Suprapubic skin (tissue), 4 donors: ENCODE data around the gene NCSTN. TPM values are rescaled to one million over a fixed set of nuclear protein-coding genes. Genes with fewer than 3 reads are reported as not detected.
A peak's percentile ranks its signal among the peaks of the same experiment; 100 is the strongest.

Experiments used
- DNase-seq, 2 donors: peaks; one replicate each; pipeline ENCODE4 v3.0.0-alpha.2; 2019; ENCODE audit warnings: low spot score in 2 of 2
- H3K27ac ChIP-seq: fragments of 200-600 bp; sonication (generic); one replicate; pipeline ENCODE4 v1.5.1; 2019
- H3K27me3 ChIP-seq: fragments of 200-600 bp; sonication (generic); one replicate; pipeline ENCODE4 v1.5.1; 2019
- H3K36me3 ChIP-seq: fragments of 200-600 bp; sonication (generic); one replicate; pipeline ENCODE4 v1.5.1; 2019
- H3K4me1 ChIP-seq: fragments of 200-600 bp; sonication (generic); one replicate; pipeline ENCODE4 v1.5.1; 2019
- H3K4me3 ChIP-seq: fragments of 200-600 bp; sonication (generic); one replicate; pipeline ENCODE4 v1.5.1; 2019; ENCODE audit warnings: mild to moderate bottlenecking
- H3K9me3 ChIP-seq: fragments of 200-600 bp; sonication (generic); one replicate; pipeline ENCODE4 v1.5.1; 2019
- CTCF ChIP-seq, 2 donors: fragments of 200-600 bp in 1 of 2; fragments of 450-650 bp in 1 of 2; sonication (generic) in 1 of 2; IDR thresholded peaks; one replicate each; pipeline ENCODE4 v1.5.1; 2016 to 2019; ENCODE audit warnings: antibody characterized with exemption in 2 of 2, mild to moderate bottlenecking in 1 of 2, moderate library complexity in 1 of 2
- EP300 ChIP-seq: sonication (generic); formaldehyde crosslinking; IDR thresholded peaks from one replicate; pipeline ENCODE4 v1.6.1; 2017; ENCODE audit warnings: antibody characterized with exemption
- POLR2A ChIP-seq, 2 donors: fragments of 450-650 bp; IDR thresholded peaks; one replicate each; pipeline ENCODE4 v1.6.1; 2017; ENCODE audit warnings: antibody characterized with exemption in 2 of 2, mild to moderate bottlenecking in 2 of 2, moderate library complexity in 2 of 2
- POLR2AphosphoS5 ChIP-seq, 3 donors: sonication (generic); formaldehyde crosslinking; IDR thresholded peaks; one replicate each; pipeline ENCODE4 v1.6.1; 2017; ENCODE audit warnings: antibody characterized with exemption in 3 of 3
- WGBS: methylation state at CpG from one replicate; pipeline ENCODE4 v1.1.5; 2018; 5-methylcytosine and 5-hydroxymethylcytosine counted together
- total RNA-seq, 4 donors: library from RNA; depleted of rRNA; stranded (reverse); fragments of >200 nt; gene quantifications; one replicate each; pipeline ENCODE4 v1.1.0, GENCODE V29; 2016

The NCSTN gene
- total RNA-seq, 4 donors from 2014 or later, result 53.4 to 94.1 (median 71.1) TPM

- Histone ChIP-seq H3K27ac (no peak overlapping the region), H3K27me3 (no peaks in the 10 kb centered on the region), H3K4me3 (no peak overlapping the region), H3K9me3 (no peaks in the 10 kb centered on the region), H3K4me1 (no peaks in the 10 kb centered on the region), H3K36me3 (peaks cover 97% of the 10 kb centered on the region)
- no peak for DNase-seq
- 79% methylated on average over 4 of the region's 5 CpGs for WGBS
- no peak for TF ChIP-seq EP300
- no peak for TF ChIP-seq POLR2AphosphoS5 (IDR thresholded peaks at IDR 0.05)
- peak in 1 of 2 donors; percentile 36 for TF ChIP-seq CTCF (IDR thresholded peaks at IDR 0.05)
- TF ChIP-seq POLR2A (IDR thresholded peaks at IDR 0.05), result no peak
Observed at GRCh38 chr1:160354388-160354985, 11.3 kb downstream of the NCSTN start.

- TF ChIP-seq CTCF (IDR thresholded peaks at IDR 0.05) (no peak), POLR2AphosphoS5 (IDR thresholded peaks at IDR 0.05) (no peak), EP300 (no peak), POLR2A (IDR thresholded peaks at IDR 0.05) (no peak)
- no peak overlapping the region for H3K27ac ChIP-seq
- no peaks in the 10 kb centered on the region for H3K9me3 ChIP-seq
- peaks cover 78% of the 10 kb centered on the region for H3K36me3 ChIP-seq
- no peaks in the 10 kb centered on the region for H3K4me1 ChIP-seq
- 59% methylated on average over 6 of the region's 7 CpGs for WGBS
- no peaks in the 10 kb centered on the region for H3K27me3 ChIP-seq
- DNase-seq, result no peak
- H3K4me3 ChIP-seq, result no peak overlapping the region
Observed at GRCh38 chr1:160357286-160358002, 14.3 kb downstream of the NCSTN start.

- H3K27me3 ChIP-seq, result no peaks in the 10 kb centered on the region
- WGBS, result 82% methylated on average over 4 of the region's 4 CpGs
- DNase-seq, result no peak
- no peak overlapping the region for H3K27ac ChIP-seq
- H3K9me3 ChIP-seq, result no peaks in the 10 kb centered on the region
- no peaks in the 10 kb centered on the region for H3K4me1 ChIP-seq
- no peak overlapping the region for H3K4me3 ChIP-seq
- H3K36me3 ChIP-seq, result peaks cover 72% of the 10 kb centered on the region
- no peak for TF ChIP-seq CTCF (IDR thresholded peaks at IDR 0.05)
- no peak for TF ChIP-seq POLR2AphosphoS5 (IDR thresholded peaks at IDR 0.05)
- TF ChIP-seq EP300, result no peak
- no peak for TF ChIP-seq POLR2A (IDR thresholded peaks at IDR 0.05)
Observed at GRCh38 chr1:160358073-160358472, 14.9 kb downstream of the NCSTN start.

- TF ChIP-seq CTCF (IDR thresholded peaks at IDR 0.05), result no peak
- TF ChIP-seq POLR2AphosphoS5 (IDR thresholded peaks at IDR 0.05), result no peak
- no peak for TF ChIP-seq EP300
- no peak for TF ChIP-seq POLR2A (IDR thresholded peaks at IDR 0.05)
- H3K27me3 ChIP-seq, result no peaks in the 10 kb centered on the region
- H3K27ac ChIP-seq, result no peak overlapping the region
- H3K4me3 ChIP-seq, result no peak overlapping the region
- H3K9me3 ChIP-seq, result no peaks in the 10 kb centered on the region
- 85% methylated on average over 9 of the region's 9 CpGs for WGBS
- peaks cover 56% of the 10 kb centered on the region for H3K36me3 ChIP-seq
- DNase-seq, result no peak
- no peaks in the 10 kb centered on the region for H3K4me1 ChIP-seq
Observed at GRCh38 chr1:160359559-160360226, 16.5 kb downstream of the NCSTN start.

- Histone ChIP-seq H3K4me3 (no peak overlapping the region), H3K4me1 (no peaks in the 10 kb centered on the region), H3K27ac (no peak overlapping the region), H3K27me3 (no peaks in the 10 kb centered on the region), H3K36me3 (peaks cover 50% of the 10 kb centered on the region), H3K9me3 (no peaks in the 10 kb centered on the region)
- 84% methylated on average over 8 of the region's 8 CpGs for WGBS
- no peak for TF ChIP-seq CTCF (IDR thresholded peaks at IDR 0.05)
- no peak for TF ChIP-seq POLR2A (IDR thresholded peaks at IDR 0.05)
- no peak for TF ChIP-seq POLR2AphosphoS5 (IDR thresholded peaks at IDR 0.05)
- no peak for TF ChIP-seq EP300
- no peak for DNase-seq
Observed at GRCh38 chr1:160360227-160360695, 17.1 kb downstream of the NCSTN start.
